Dermis microvascular lymphatic vessel endothelial cell (primary cell): ENCODE measurements around the gene RMND5A. TPM values are rescaled to one million over a fixed set of nuclear protein-coding genes. Genes with fewer than 3 reads are reported as not detected.
"Not testable (repeated sequence)": the region's sequence is repeated elsewhere in the genome, so short reads cannot be mapped to it uniquely, and the experiment has no call there.

ENCODE experiments used
- DNase-seq, 2 donors: peaks; one replicate each; pipeline versions ENCODE4 v3.0.0 to v3.0.0-alpha.2; 2010; ENCODE audit warnings: low read depth in 2 of 2
- total RNA-seq: library from RNA; depleted of rRNA; stranded (reverse); fragments of >200 nt; gene quantifications from 2 replicates; pipeline ENCODE4 v1.2.1, GENCODE V29; 2014

The RMND5A gene
- 71.8 and 81.0 TPM in 2 replicates for total RNA-seq

GRCh38 chr2:86719637-86720539, at the start of gene RMND5A:
TSS of gene RMND5A (plus strand) at chr2:86720291. CDS start at chr2:86720668, 377 bp downstream.
- peak; percentile 76 to 92 for DNase-seq

GRCh38 chr2:86671337-86671981, 48.6 kb upstream of the RMND5A start:
- DNase-seq, result peak in 1 of 2 donors; percentile 65

- DNase-seq, result no peak
Observed at GRCh38 chr2:86672027-86672545, 48.0 kb upstream of the RMND5A start.

- no peak for DNase-seq
Observed at GRCh38 chr2:86673011-86673410, 47.1 kb upstream of the RMND5A start.

- no peak for DNase-seq
Observed at GRCh38 chr2:86673986-86674670, 46.0 kb upstream of the RMND5A start.

GRCh38 chr2:86675104-86675503, 45.0 kb upstream of the RMND5A start:
- DNase-seq, result no peak

GRCh38 chr2:86675511-86676015, 44.5 kb upstream of the RMND5A start:
- DNase-seq, result no peak

- no peak for DNase-seq
Observed at GRCh38 chr2:86677816-86678215, 42.3 kb upstream of the RMND5A start.

- DNase-seq, result no peak
Observed at GRCh38 chr2:86679036-86679435, 41.1 kb upstream of the RMND5A start.

GRCh38 chr2:86685351-86685750, 34.7 kb upstream of the RMND5A start:
- no peak for DNase-seq

- DNase-seq, result no peak
Observed at GRCh38 chr2:86686460-86686859, 33.6 kb upstream of the RMND5A start.

GRCh38 chr2:86686905-86687304, 33.2 kb upstream of the RMND5A start:
- no peak for DNase-seq

GRCh38 chr2:86695053-86695691, 24.9 kb upstream of the RMND5A start:
- peak in 1 of 2 donors; percentile 12 for DNase-seq

- DNase-seq, result no peak
Observed at GRCh38 chr2:86697551-86698104, 22.5 kb upstream of the RMND5A start.

GRCh38 chr2:86700690-86701089, 19.4 kb upstream of the RMND5A start:
- no peak for DNase-seq

GRCh38 chr2:86703704-86704361, 16.3 kb upstream of the RMND5A start:
- DNase-seq, result peak in 1 of 2 donors; percentile 6

GRCh38 chr2:86704459-86704971, 15.6 kb upstream of the RMND5A start:
- peak in 1 of 2 donors; percentile 68 for DNase-seq

GRCh38 chr2:86706220-86706619, 13.9 kb upstream of the RMND5A start:
- no peak for DNase-seq

- no peak for DNase-seq
Observed at GRCh38 chr2:86706935-86707334, 13.2 kb upstream of the RMND5A start.

GRCh38 chr2:86708126-86708525, 12.0 kb upstream of the RMND5A start:
- not testable (repeated sequence) for DNase-seq
